ENCODE results near the gene VPS51. TPM values are rescaled to one million over a fixed set of nuclear protein-coding genes. Genes with fewer than 3 reads are reported as not detected.

The VPS51 gene
- total RNA-seq, 6 experiments from 2014 or later = 41.5 to 170 (median 50.2) TPM

DNA sequence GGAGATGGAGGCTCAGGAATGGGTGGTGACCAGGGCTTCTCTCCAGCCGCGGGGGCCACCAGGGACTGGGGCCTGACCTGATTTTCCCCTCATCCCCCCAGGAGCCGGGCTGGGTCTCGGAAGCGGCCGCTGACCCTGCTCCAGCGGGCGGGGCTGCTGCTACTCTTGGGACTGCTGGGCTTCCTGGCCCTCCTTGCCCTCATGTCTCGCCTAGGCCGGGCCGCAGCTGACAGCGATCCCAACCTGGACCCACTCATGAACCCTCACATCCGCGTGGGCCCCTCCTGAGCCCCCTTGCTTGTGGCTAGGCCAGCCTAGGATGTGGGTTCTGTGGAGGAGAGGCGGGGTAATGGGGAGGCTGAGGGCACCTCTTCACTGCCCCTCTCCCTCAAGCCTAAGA lies 8.2 kb upstream of the VPS51 start:
- H3K4me1 ChIP-seq = peaks cover 0 to 16% (median 4%) of the 10 kb centered on the region in 4 donors
- WGBS (ENCODE audit: insufficient coverage, low coverage, low lambda C conversion rate, missing lambda C conversion rate) = 96% methylated on average over 4 of the region's 15 CpGs
- ATAC-seq (no peak), DNase-seq (no peak)
- no peak overlapping the region for H3K4me3 ChIP-seq
- H3K27me3 ChIP-seq = no peaks in the 10 kb centered on the region
- no peaks in the 10 kb centered on the region for H3K9me3 ChIP-seq
- intact Hi-C loops (cut with DNase I) = no loop called here
- TF ChIP-seq, protein P1, sequence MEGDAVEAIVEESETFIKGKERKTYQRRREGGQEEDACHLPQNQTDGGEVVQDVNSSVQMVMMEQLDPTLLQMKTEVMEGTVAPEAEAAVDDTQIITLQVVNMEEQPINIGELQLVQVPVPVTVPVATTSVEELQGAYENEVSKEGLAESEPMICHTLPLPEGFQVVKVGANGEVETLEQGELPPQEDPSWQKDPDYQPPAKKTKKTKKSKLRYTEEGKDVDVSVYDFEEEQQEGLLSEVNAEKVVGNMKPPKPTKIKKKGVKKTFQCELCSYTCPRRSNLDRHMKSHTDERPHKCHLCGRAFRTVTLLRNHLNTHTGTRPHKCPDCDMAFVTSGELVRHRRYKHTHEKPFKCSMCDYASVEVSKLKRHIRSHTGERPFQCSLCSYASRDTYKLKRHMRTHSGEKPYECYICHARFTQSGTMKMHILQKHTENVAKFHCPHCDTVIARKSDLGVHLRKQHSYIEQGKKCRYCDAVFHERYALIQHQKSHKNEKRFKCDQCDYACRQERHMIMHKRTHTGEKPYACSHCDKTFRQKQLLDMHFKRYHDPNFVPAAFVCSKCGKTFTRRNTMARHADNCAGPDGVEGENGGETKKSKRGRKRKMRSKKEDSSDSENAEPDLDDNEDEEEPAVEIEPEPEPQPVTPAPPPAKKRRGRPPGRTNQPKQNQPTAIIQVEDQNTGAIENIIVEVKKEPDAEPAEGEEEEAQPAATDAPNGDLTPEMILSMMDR (IDR thresholded peaks at IDR 0.05) = no peak
- TF ChIP-seq POLR2A (IDR thresholded peaks at IDR 0.05) = no peak
- no peak overlapping the region for H3K27ac ChIP-seq
- peaks cover 0 to 23% (median 7%) of the 10 kb centered on the region in 4 donors for H3K36me3 ChIP-seq

DNA sequence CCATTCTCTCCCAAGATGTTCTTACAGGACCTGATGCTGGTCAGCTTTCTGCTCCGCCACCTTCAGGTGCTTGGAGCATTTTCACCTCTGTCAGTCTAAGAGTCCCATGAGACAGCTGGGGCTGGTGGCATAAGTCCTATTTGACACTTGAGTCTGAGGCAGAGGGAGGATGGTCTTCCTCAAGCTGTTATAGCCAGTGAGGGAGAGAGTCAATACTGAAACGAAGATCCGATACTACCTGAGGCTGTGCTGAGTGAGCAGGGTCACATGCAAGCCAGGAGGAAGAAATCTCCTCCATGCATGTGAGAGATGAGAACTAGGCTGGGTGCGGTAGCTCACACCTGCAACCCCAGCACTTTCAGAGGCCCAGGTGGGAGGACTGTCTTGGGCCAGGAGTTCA lies 6.4 kb upstream of the VPS51 start:
- H3K4me3 ChIP-seq = no peak overlapping the region
- no peaks in the 10 kb centered on the region for H3K9me3 ChIP-seq
- no peaks in the 10 kb centered on the region for H3K27me3 ChIP-seq
- peaks cover 0 to 23% (median 7%) of the 10 kb centered on the region in 4 donors for H3K36me3 ChIP-seq
- intact Hi-C loops (cut with DNase I) = no loop called here
- no peak overlapping the region for H3K27ac ChIP-seq
- WGBS (ENCODE audit: insufficient coverage, low coverage, low lambda C conversion rate, missing lambda C conversion rate) = 89% methylated on average over 3 of the region's 4 CpGs
- H3K4me1 ChIP-seq = peaks cover 0 to 9% (median 3%) of the 10 kb centered on the region in 4 donors
- DNase-seq (no peak), ATAC-seq (no peak)
- no peak for TF ChIP-seq POLR2A (IDR thresholded peaks at IDR 0.05)
- TF ChIP-seq, protein P1 (IDR thresholded peaks at IDR 0.05) = no peak

DNA sequence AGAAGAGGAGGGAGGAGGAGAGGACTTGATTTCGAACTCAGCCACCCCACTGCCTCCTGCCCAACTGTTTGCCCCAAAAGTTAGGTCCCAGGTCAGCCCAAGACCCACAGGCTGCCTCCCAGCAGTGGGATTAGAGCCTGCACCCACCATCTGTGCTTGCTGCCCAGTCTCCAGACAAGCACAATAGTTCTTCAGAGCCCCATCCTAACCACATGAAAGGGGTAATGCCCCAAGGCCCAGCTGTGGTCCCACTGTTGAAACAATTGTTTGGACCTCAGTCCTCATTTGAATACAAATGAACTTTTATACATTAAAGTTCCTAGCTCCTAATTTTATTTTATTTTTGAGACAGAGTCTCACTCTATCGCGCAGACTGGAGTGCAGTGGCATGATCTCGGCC lies 5.4 kb upstream of the VPS51 start:
- 98% methylated on average over 4 of the region's 4 CpGs for WGBS (ENCODE audit: insufficient coverage, low coverage, low lambda C conversion rate, missing lambda C conversion rate)
- intact Hi-C loops (cut with DNase I) = no loop called here
- ATAC-seq = no peak
- Histone ChIP-seq H3K9me3 (no peaks in the 10 kb centered on the region), H3K4me1 (peaks cover 0 to 2% (median 0%) of the 10 kb centered on the region in 4 donors), H3K27me3 (no peaks in the 10 kb centered on the region), H3K36me3 (peaks cover 0 to 18% (median 7%) of the 10 kb centered on the region in 4 donors), H3K4me3 (no peak overlapping the region), H3K27ac (no peak overlapping the region)
- TF ChIP-seq POLR2A (IDR thresholded peaks at IDR 0.05) = no peak
- TF ChIP-seq, protein P1 (IDR thresholded peaks at IDR 0.05) = no peak
- DNase-seq = no peak

DNA sequence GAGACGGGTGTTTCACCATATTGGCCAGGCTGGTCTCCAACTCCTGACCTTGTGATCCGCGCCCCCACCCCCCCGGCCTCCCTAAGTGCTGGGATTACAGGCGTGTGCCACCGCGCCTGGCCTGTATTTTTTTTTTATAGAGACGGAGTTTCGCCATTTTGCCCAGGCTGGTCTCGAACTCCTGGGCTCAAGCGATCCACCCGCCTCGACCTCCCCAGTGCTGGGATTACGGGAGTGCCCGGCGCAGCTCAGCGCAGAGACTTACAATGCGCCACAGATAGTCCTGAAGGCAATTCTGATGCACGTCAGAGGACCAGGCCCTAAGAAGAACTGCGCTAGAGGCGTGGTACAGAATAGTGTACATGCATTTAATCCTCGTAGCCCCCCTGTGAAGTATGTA lies 587 bp upstream of the VPS51 start:
- Histone ChIP-seq H3K27ac (peak overlapping the region in 1 of 3 donors; percentile 47), H3K9me3 (no peaks in the 10 kb centered on the region), H3K36me3 (peaks cover 0 to 7% (median 0%) of the 10 kb centered on the region in 4 donors), H3K27me3 (no peaks in the 10 kb centered on the region), H3K4me1 (peaks cover 0 to 16% (median 4%) of the 10 kb centered on the region in 4 donors), H3K4me3 (peak overlapping the region in 2 of 3 donors; percentile 84 to 89)
- DNase-seq = no peak
- WGBS (ENCODE audit: insufficient coverage, low coverage, low lambda C conversion rate, missing lambda C conversion rate) = 67% methylated on average over 8 of the region's 22 CpGs
- TF ChIP-seq, protein P1 (IDR thresholded peaks at IDR 0.05) = no peak
- TF ChIP-seq POLR2A (IDR thresholded peaks at IDR 0.05) = no peak
- intact Hi-C loops (cut with DNase I) = no loop called here
- ATAC-seq = no peak

DNA sequence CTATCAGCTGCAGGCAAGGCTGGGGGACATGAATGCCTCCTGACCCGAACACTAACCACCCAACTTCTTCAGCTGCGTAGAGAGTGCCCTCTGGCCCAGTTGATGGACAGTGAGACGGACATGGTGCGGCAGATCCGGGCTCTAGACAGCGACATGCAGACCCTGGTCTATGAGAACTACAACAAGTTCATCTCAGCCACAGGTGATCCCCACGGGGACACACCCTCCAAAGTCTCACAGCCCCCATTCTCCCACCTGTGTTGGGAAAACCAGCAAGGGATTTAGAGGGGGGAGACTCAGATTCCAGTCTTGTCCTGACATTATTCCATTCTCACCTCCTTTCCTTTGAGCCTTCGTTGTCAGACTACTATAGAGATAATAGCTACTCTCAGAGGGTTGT lies 912 bp downstream of the VPS51 start:
- TF ChIP-seq, protein P1 (IDR thresholded peaks at IDR 0.05) = no peak
- no peak for TF ChIP-seq POLR2A (IDR thresholded peaks at IDR 0.05)
- H3K9me3 ChIP-seq = no peaks in the 10 kb centered on the region
- H3K27ac ChIP-seq = peak overlapping the region; percentile 78 to 91 (median 88)
- ATAC-seq (no peak), DNase-seq (no peak)
- 21% methylated on average over 4 of the region's 8 CpGs for WGBS (ENCODE audit: insufficient coverage, low coverage, low lambda C conversion rate, missing lambda C conversion rate)
- peaks cover 0 to 7% (median 0%) of the 10 kb centered on the region in 4 donors for H3K36me3 ChIP-seq
- H3K4me1 ChIP-seq = peaks cover 0 to 29% (median 11%) of the 10 kb centered on the region in 4 donors
- intact Hi-C loops (cut with DNase I) = no loop called here
- H3K27me3 ChIP-seq = no peaks in the 10 kb centered on the region
- peak overlapping the region; percentile 84 to 97 (median 89) for H3K4me3 ChIP-seq
